Occipital lobe (tissue), 2 donors: ENCODE data around the gene RNF141. TPM values are rescaled to one million over a fixed set of nuclear protein-coding genes. Genes with fewer than 3 reads are reported as not detected.

Source experiments
- DNase-seq: peaks from one replicate; lab custom pipeline; 2025; lab: John Stamatoyannopoulos, UW
- total RNA-seq: library from RNA; depleted of rRNA; stranded (reverse); fragments of >200 nt; gene quantifications from one replicate; pipeline ENCODE4 v1.2.3, GENCODE V29; 2014

RNF141 gene
- total RNA-seq, 1 donor from 2014 or later = 80.0 TPM

DNA sequence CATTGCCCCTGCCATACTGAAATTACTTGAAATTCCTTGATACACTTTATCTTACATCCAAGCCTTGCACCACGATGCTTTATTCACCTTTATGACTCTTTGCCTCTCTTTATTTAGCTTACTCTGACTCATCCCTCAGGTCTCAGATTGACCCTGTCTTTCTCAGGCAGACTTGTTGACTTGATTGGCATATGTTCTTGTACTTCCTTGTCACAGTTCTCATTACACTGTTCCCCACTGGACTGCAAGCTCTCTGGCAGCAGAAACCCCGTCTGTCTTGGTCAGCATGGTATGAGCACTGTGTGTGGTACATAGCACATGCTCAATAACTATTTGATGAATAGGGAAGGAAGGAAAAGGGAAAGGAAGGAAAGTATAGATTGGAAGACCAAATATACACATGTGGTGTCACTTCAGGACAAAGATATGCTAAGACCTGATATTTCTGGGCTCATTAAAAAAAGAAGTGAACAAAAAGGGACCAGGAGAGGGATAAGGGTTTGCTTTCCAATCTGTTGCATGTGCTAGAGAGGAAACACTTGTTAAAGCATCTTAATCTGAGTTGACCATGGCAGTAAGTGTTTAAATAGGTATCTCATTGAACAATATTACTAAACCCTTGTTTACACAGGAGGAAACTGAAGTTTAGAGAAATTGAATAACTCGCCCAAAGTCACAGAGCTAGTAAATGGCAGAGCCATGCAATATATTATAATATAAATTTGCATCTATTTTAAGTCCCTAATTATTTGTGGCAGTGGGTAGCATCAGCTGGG, 20.2 kb upstream of the RNF141 start:
- no peak for DNase-seq

DNA sequence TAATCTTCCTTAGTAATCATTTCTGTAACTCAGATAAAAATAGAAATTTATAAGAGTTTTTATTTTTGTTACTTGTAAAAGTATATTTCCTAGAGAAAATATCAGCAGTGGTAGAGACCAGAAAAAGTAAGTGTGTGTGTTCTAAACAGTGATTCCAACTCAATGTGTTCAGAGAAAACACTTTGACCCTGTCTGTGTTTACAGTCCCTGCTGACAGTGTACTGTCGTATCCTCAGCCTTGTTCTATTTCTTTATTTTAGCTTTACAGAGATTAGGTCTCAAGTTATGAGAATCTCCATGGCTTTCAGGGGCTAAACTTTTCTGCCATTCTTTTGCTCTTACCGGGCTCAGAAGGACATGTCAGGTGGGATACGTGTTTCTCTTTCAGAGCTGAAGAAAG, 17.3 kb upstream of the RNF141 start:
- DNase-seq = no peak

DNA sequence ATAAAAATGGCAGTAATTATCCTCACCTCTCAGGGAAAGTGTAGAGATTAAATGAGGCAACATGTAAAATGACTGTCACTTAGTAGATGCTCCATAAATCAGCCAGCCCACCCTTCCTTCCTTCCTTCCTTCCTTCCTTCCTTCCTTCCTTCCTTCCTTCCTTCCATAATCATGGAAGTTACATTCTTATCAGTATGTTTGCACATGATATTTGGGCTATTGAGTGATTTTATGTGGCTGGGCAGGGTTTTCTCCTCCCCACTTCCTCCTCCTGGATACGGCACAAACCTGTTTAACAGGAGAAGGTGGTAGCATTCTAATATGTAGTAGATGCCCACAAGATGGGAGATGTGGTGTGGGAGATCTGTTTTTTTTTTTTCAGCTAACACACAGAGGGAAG, 15.6 kb upstream of the RNF141 start:
- no peak for DNase-seq

DNA sequence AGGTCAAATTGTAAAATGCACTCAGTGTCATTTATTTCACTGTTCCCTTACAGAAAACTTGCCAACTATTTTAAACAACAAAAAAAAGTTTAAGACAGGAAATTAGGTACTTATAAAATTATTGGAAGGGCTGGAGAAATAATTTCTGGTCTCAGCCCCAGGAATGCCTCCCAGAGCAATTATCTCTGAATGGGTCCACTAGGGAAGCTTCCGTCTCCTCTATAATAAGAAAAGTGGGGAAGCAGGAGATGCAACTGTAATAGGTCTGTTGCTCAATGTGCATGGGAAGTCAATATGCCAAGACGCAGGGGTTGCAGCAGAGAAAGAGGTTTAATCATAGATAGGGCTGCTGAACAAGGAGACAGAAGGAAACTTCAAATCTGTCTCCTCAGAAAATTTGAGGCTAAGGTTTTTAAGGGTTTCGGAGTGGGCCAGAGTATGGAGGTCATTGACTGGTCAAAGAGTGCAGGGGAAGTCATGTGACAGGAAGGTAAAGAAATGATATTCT, 10.9 kb upstream of the RNF141 start:
- no peak for DNase-seq

DNA sequence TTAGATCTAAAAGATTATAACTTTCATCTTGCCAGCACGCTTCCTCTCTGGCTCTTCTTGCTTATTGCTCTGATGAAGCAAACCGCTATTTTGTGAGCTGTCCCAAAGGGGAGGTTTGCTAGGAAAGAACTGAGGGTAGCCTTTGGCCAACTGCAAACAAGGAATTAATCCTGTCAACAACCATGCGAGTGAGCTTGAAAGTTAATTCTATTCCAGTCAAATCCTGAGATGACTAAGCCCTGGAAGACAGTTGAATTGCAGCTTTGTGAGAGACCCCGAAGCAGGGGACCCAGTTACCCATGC, 10.3 kb upstream of the RNF141 start:
- no peak for DNase-seq

DNA sequence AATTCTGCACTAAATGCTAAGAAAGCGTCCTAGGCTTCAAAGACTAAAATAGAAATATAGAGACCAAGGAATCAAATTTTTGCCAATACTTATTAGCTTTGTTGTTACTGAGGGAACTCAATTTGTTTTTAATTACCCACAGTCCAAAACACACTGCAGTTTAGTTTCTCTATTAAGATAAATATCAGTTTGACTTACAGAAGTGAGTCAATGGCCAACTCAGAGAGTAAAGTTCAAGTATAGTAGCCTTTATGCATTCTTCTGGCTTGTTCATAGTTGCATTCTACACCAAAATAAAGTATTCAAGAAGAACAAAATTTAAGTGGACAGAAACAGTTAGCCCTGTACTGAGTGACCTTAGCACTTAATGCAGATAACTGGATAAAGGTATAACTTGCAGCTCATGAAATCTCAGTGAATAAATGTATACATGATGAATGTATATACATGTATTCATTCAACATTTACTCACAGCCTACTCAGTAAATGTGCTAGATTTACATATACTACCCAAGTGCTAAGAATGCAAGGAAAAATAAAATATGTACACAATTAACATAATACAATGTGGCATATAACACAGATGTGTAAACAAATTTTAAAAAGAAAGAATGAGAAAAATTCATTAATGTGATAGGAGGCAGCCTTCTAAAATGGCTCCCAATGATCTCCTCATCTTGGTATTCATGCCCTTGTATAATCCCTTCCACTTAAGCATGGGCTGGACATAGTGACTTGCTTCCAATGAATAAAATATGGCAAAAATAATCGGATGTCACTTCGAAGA, 9.7 kb upstream of the RNF141 start:
- DNase-seq = no peak

DNA sequence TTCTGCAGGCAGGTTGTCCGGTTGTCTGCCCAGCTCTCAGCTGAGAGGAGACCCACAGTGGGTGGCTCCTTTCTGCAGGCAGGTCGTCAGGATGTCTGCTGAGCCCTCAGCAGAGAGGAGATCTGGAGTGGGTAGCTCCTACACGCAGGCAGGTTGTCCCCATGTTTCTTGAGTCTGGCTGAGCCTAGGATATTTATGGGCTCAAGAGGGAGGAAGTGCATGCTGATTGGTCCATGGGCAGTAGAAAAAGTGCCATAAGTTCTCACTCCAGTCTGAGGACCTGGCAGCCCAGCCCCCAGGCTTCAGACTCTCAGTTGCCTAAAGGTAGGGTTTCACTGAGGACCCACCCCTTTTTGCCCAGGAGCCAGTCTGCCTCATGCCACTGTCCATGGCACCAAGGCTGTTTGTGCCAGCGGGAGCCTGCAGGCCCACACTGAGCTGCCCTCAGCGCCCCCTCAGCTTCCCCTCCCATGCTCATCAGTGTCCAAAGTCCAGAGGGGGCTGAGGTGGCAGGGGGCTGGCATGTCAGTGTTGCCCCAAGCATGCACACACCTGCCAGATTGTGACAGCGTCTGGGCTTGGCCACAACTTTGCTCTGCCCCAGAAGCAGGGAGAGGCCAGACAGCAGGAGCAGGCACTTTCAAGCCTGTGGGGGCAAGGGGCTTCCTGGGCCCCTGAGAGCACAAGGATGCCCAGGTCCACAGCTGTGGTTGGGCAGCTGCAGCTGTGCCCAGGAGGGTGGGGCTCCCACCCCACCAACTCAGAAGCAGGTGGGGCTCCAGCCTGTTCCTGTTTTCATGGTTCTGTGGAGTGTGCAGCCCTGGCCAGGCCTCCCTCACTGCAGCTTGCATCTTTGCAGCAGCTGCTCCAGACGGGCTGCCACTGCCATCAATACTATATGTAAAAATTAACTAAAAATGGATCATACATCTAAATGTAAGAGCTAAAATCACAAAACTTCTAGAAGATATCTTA, 3.8 kb upstream of the RNF141 start:
- no peak for DNase-seq

DNA sequence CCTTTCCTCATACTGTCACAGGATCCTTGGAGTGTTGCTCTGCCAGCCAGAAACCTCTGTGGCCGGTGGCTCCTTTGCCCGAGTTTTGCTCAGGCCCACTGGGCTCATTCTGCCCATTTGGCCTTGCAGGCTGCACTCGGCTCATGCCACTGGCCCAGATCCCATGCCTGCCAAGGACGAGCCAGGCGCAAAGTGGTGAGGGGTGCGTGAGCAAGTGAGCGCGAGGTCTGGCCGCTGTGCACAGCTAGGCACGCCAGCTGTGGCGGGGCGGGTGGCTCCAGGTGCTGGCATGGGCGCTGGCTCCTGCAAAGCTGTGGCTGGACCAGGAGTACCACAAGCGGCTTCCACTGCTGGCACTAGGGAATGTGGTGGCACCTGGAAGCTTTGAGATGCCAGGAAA, 2.8 kb upstream of the RNF141 start:
- DNase-seq = no peak

DNA sequence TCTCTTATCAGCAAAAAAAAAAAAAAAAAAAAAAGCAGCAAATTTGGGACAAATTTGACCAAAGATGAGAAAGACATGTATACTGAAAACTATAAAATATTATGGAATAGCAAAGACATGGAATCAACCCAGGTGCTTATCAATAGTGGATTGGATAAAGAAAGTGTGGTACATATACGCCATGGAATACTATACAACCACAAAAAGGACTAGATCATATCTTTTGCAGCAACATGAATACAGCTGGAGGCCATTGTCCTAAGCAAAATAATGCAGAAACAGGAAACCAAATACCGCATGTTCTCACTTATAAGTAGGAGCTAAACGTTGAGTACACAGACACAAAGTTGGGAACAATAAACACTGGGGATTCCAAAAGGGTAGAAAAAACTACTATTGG, 1.8 kb upstream of the RNF141 start:
- no peak for DNase-seq

DNA sequence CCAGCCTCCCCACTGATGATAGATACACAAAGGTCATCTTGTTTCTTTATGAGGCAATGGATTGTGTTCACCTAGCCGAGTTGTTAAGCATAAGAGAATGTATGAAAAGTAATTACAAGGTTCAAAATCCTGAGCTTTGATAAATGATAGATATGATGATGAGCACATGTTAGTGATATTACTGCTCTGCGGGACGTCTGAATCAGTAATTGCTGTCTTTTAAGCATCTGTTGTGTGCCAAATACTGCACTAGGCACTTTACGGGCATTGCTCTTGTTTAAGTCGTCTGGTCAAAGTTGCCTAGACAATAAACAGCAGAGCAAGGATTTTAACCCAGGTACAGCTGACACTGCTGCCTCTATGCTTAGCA, 559 bp upstream of the RNF141 start:
- DNase-seq = no peak

DNA sequence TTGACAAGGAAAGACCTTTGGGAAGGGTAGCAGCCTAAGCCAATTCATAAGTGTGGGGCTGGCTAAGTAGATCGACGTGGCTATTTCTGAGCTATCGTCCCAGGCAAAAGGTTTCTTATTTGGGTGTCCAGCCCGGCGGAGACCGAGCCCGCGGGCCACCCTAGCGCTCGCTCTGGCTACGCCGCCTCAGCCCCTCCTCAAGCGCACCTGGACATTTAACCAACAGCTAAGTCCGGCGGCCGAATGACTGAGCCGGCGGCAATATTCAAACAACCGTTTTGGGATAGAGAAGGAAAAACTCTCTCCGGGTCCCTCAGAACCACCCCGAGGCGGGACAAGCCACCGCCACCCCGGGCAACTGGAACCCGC, 457 bp downstream of the RNF141 start:
- DNase-seq = peak; percentile 46

DNA sequence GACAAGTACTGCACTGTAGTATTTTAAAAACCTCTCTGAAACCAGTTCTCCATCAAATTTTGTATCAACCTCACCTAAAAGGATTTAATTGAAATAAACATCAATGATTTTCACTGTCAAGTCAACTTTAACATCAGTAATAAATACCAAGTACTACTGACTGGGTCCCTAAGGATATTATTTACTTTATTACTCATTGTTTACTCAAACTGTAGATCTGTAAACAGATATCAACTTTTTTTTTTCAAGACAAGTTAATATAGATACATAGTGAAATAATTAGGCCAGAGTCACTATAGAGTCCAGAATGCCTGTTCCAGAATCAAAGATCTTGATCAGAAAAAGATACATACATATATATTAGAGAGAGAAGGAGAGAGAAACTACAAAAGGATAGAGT, 1.6 kb downstream of the RNF141 start:
- no peak for DNase-seq

DNA sequence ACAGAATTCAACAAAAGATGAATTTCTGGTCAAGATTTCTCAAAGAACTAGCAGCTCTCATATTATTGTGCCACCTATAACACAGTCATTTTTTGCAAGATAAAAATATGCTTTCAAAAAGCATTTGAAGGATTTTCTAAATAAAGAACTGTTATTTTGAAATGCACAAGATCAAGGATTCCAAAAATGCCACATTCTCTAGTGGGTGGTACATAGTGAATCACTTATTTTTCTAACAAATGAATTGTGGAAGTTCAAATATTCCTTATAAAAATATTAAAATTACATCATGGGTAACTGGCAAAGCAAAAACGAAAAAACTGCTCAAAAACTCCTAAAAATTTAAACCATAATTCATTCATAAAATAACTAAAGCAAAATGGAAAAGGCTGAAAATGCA, 2.1 kb downstream of the RNF141 start:
- no peak for DNase-seq

DNA sequence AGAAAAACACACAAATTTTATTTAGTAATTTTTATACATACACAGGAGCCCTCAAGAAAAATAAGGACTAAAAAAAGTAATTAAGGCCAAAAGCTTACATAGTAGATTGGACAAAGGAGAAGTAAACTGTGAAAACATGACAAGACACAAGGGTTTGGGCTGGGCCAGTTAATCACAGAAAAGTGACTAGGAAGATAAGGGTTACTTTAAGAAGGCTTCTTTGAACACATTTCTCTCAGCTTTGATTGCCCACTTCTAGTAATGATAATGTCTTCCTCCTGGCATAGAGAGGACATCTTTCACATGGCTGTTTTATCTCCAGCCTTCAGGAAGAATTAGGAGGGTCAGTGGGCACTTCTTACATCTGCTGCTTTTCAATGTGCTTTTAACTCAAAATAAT, 3.4 kb downstream of the RNF141 start:
- DNase-seq = no peak

DNA sequence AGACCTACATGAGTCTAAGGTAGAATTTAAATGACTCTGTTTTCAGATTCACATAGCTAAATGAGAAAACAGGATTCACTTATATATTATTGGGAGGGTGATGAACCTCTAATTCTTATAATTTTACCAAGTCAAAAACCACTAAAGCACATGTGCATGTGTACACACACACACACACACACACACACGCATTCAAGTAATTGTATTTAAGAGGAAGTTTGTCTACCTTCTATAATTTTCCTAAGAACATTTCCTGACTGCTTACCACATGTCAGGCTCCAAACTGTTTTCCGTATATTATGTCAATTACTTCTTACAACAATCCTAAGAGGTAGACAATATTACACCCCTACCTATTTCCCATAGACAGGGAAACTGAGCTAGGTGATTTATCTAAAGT, 6.7 kb downstream of the RNF141 start:
- no peak for DNase-seq

DNA sequence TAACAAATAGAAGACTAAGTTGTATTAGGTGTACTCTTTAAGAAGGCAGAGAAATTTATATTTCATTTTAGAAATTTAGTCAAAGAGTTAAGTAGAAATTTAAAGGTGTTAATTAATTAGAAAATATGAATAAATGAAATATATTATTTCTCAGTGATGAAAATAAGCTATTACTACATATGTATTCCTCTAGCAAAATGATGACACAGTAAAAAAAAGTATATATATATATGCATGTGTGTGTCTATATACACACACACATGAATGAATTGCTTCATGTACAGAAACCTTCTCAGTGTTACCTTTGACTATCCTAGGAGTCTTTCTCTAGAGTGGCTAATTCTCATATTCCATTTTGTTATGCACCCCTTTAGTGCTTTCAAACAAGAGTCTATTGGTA, 7.7 kb downstream of the RNF141 start:
- no peak for DNase-seq

DNA sequence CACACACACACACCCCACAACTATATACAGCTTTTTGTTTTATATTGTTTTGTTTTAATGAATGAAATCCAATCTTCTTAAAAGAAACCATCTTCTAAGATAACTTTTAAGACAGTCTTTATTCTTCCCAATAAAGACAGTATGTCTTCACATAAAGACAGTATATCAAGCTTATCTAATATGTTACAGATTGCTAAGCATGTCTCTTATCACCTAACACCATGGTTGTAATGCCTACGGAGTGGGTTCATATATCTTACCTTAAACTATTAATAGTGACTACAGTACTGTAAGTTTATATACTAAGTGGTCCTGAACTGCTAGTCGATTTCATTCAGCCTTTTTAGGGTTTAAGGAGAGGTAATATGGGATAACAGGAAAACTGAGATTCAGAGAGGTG, 8.5 kb downstream of the RNF141 start:
- DNase-seq = no peak

DNA sequence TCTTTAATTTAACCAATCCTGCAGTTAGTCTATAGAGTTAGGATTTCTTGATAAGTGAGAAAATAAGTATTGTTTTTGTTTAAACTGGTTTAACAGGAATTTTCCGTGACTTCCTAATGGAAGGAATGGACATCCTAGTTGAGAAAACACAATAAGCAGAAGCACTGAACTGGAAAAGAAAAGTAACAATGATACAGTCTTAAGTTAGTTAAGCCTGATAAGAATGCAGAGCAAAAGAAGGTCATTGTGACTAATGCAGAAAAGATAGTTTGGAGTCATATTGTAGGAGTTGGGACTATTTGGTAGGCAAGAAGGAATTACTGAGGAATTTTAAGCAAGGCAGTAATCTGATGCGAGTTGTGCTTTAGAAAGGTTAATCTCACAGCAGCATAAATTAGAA, 11.7 kb downstream of the RNF141 start:
- DNase-seq = no peak

DNA sequence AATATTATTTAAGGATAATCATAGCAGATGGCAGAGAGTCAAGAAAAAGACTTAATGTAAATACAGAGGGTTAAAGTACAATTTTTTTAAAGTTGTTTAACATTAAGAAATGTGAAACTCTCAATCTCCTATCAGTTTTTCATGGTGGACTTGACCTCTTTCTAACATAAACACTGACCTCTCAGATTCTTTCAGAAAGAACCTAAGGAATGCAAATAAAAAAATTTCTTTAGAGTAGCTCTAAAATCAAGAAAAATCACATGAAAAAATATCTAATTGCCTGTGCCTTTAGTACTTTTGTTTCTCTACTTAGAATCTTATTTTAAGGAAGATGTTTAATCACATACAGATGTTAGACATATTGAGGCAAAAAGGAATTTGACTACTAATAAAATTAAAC, 12.9 kb downstream of the RNF141 start:
- no peak for DNase-seq

DNA sequence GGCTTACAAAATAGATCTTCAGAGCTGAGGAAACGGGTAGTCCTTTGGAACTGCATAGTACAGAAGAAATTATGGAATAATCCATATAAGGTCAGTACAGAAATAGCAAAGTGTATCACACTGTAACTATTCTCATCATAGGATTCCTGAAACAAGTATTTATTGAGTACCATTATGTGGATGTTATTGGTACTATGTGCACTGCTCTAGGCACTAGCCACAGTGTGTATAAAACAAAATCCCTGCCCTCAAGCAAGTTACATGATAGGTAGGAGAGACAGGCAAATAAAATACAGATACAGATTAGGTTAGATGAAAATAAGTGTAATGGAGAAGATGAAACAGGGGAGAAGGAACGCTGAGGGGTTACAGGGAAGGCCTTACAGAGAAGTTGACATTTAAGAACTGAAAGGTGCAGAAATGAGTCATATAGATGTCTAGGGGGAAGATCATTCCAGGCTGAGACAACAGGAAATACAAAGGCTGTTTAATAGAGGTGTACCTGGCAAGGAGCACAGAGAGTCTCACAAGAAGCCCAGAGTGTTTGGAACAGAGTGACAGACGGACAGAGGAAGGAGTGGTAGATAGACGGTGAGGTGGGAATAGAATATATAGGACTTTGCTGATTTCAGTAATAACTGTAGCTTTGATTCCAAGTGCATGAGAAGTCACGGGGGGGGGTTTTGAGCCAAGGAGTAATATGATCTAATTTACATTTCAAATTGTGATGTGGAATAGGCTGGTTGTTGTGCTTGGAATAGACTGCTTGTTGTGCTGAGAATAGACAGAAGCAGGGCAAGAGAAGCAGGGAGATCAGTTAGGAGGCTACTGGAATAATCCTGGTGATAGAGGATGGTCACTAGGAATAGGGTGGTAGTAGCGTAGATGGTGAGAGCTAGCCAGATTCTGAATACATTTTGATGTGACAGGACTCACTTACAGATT, 13.7 kb downstream of the RNF141 start:
- no peak for DNase-seq

DNA sequence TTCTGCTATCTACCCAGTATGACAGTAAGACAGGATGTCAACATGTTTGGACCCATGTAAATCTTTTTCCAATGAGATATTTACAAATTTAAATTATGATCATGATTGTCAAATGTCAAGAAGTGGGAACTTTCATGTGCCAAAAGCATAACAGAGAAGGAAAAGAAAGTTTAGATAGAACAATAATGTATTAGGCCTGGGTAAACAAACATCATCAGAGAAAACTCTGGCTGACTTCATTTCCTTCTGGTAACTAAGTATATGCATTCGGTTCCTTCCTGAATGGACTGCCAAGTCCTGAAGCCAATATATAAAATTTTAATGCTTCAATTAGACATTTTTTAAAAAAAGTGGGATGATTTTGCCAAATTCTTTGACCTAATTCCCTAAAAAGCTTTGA, 16.5 kb downstream of the RNF141 start:
- no peak for DNase-seq
